Measurements from ENCODE around the gene HOXD3. TPM values are rescaled to one million over a fixed set of nuclear protein-coding genes. Genes with fewer than 3 reads are reported as not detected.

The HOXD3 gene
- total RNA-seq, 1 experiment from 2014 or later: not detected

- Mint-ChIP-seq H3K4me1 (peaks cover 2 to 17% of the 10 kb centered on the region in 2 experiments; a peak in 3 of 4 replicates), H3K9me3 (peaks cover 3 to 8% of the 10 kb centered on the region in 2 experiments; a peak in 3 of 5 replicates), H3K27me3 (ENCODE audit: low read depth) (peaks cover 100% of the 10 kb centered on the region), H3K27ac (no peak overlapping the region), H3K36me3 (ENCODE audit: insufficient read depth in 1 of 3, low read depth in 3 of 3) (no peaks in the 10 kb centered on the region; a peak in 1 of 7 replicates), H3K4me3 (no peak overlapping the region; a peak in 1 of 5 replicates)
- no peak overlapping the region for H3T11ph ChIP-seq (ENCODE audit: low read length)
- H3K27ac ChIP-seq (ENCODE audit: insufficient read length, low read depth, low read length): no peak overlapping the region
- no peak overlapping the region for H2BK15ac ChIP-seq (ENCODE audit: low read depth, low read length)
- H4K20me1 ChIP-seq (ENCODE audit: control insufficient read depth, insufficient read depth, insufficient read length): no peaks in the 10 kb centered on the region
- H2BK120ac ChIP-seq (ENCODE audit: low read depth, low read length, poor library complexity, severe bottlenecking): no peak overlapping the region
- peaks cover 95% of the 10 kb centered on the region for H3K27me3 ChIP-seq (ENCODE audit: insufficient read depth, low read length)
- no peak overlapping the region for H3K4me2 ChIP-seq (ENCODE audit: insufficient read depth, insufficient read length, low read length)
- H3K14ac ChIP-seq (ENCODE audit: insufficient read depth, low read length): no peak overlapping the region
- no peak overlapping the region for H3K23ac ChIP-seq (ENCODE audit: insufficient read length, low read depth, low read length)
- no peak overlapping the region for H3K56ac ChIP-seq (ENCODE audit: insufficient read length, low read depth, low read length)
- no peak overlapping the region for H2BK5ac ChIP-seq (ENCODE audit: insufficient read length, low read length)
- H3K4me1 ChIP-seq (ENCODE audit: insufficient read depth, low read length): no peaks in the 10 kb centered on the region
- H4K91ac ChIP-seq (ENCODE audit: insufficient read length, low read depth, low read length): no peak overlapping the region
- H3K9me3 ChIP-seq (ENCODE audit: control insufficient read depth, low read depth, low read length): no peaks in the 10 kb centered on the region
- H3K4ac ChIP-seq (ENCODE audit: low read depth, low read length): no peak overlapping the region
- H3K23me2 ChIP-seq (ENCODE audit: insufficient read length, low read depth, low read length, poor library complexity, severe bottlenecking): no peaks in the 10 kb centered on the region
- DNase-seq: no peak
- TF ChIP-seq, protein P1, sequence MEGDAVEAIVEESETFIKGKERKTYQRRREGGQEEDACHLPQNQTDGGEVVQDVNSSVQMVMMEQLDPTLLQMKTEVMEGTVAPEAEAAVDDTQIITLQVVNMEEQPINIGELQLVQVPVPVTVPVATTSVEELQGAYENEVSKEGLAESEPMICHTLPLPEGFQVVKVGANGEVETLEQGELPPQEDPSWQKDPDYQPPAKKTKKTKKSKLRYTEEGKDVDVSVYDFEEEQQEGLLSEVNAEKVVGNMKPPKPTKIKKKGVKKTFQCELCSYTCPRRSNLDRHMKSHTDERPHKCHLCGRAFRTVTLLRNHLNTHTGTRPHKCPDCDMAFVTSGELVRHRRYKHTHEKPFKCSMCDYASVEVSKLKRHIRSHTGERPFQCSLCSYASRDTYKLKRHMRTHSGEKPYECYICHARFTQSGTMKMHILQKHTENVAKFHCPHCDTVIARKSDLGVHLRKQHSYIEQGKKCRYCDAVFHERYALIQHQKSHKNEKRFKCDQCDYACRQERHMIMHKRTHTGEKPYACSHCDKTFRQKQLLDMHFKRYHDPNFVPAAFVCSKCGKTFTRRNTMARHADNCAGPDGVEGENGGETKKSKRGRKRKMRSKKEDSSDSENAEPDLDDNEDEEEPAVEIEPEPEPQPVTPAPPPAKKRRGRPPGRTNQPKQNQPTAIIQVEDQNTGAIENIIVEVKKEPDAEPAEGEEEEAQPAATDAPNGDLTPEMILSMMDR (conservative IDR thresholded peaks at IDR 0.05): no peak
- H2AK5ac ChIP-seq (ENCODE audit: insufficient read length, low read length): no peak overlapping the region
- no peaks in the 10 kb centered on the region for H3K79me2 ChIP-seq (ENCODE audit: insufficient read depth, low read length)
- H3K9ac ChIP-seq (ENCODE audit: extremely low read depth, insufficient read length, low read length): no peak overlapping the region
- H2BK20ac ChIP-seq (ENCODE audit: low read depth, low read length, poor library complexity, severe bottlenecking): no peak overlapping the region
- no peak overlapping the region for H2BK12ac ChIP-seq (ENCODE audit: insufficient read length, low read depth, low read length)
- H4K5ac ChIP-seq (ENCODE audit: insufficient read length, low read depth, low read length): no peak overlapping the region
- no peaks in the 10 kb centered on the region for H3K79me1 ChIP-seq (ENCODE audit: insufficient read depth, low read depth, low read length, poor library complexity, severe bottlenecking)
- H3K18ac ChIP-seq (ENCODE audit: insufficient read length, low read depth, low read length): no peak overlapping the region
- H4K8ac ChIP-seq (replicated peaks; ENCODE audit: insufficient read length, low read depth, low read length): no peak overlapping the region
- H2AFZ ChIP-seq (ENCODE audit: low read length): no peak overlapping the region
- no CpG with 5 or more reads among the region's 32 CpGs for WGBS (ENCODE audit: extremely low coverage, insufficient read length, low lambda C conversion rate)
Observed at GRCh38 chr2:176147210-176147799, 9.8 kb upstream of the HOXD3 start.

Measured in H9 (cell line).